SH-SY5Y (cell line): ENCODE data around the gene PIK3C3.
A peak's percentile ranks its signal among the peaks of the same experiment; 100 is the strongest.

Source experiments
- GATA2 ChIP-seq: IDR thresholded peaks from 2 replicates; pipeline ENCODE4 v1.6.1; 2011; ENCODE audit warnings: mild to moderate bottlenecking, low read depth, low read length
- GATA3 ChIP-seq: IDR thresholded peaks from 2 replicates; pipeline ENCODE4 v1.6.1; 2011; ENCODE audit warnings: low read depth, mild to moderate bottlenecking, low read length, moderate library complexity

Gene PIK3C3

GRCh38 chr18:41954827-41955613 is at the start of gene PIK3C3:
Gene PIK3C3, plus strand, starts transcription at chr18:41955234. Its CDS starts 58 bp downstream, at chr18:41955292.
- no peak for TF ChIP-seq GATA2
- TF ChIP-seq GATA3: no peak

DNA sequence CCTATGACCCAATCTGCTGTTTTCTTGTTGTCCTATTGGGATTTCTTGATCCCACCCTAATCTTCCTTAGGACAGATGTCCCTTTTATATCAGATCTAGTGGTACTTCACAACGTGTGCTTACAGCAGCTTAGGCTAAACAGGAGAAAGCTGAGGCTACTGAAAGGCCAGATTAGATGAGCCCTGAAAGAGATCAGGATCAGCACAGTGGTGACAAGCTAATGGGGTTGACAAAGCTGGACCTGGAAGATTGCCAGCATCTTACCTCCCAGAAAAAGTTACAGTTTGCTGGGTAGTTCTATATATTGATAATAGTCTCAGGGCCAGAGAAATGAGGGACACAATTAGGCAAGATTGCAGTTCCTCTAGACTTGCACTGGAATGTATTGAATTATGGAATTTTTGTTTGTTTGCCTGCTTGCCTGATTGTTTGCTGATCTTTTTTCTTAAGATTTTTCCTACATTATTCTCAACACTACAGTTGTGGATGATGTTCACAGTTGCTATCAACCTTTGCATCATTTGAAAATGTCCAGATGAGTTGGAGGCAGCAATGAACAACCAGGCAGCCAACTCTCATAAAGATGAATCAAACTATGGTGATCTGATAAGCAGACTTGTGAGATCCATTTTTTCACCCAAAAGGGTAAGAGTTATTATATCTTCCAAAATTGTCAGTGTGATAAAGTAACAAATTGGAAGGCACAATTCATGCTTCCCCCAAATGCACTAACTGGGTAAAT is 49.1 kb upstream of the PIK3C3 start:
- TF ChIP-seq GATA3: peak; percentile 7; the same call in 1 of the 2 replicates
- TF ChIP-seq GATA2: peak; percentile 57

DNA sequence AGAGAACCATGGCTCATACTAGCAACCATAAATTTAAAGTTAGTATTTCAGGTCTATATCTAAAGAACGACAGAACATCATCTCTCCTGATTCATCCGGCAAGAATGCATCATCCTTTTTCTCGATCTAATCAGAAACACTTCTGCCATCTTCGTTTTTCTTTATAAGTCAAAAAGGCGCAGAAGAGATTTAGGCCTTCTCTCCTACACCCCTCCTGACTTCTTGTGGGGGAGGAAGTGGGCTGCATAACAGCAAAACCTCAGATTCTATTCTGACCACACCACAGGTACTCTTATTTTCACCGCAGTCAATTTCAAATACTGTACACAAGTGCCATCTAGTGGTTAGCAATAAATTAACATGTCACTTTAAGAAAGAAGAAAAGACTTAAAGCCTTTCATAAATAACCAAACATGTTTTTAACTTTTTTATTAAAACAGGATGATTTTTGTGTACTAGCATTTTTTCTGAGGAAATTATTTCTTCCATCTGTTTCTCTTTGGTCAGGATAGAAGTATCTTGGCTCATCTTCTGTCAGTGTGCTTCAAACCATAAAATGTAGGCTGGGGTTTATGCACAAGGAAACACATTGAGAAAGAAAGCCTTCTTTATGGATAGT is 48.4 kb upstream of the PIK3C3 start:
- no peak; the same call in 1 of the 2 replicates for TF ChIP-seq GATA2
- TF ChIP-seq GATA3: no peak

GRCh38 chr18:41917181-41917580 is 37.9 kb upstream of the PIK3C3 start:
- no peak for TF ChIP-seq GATA3
- TF ChIP-seq GATA2: no peak

DNA sequence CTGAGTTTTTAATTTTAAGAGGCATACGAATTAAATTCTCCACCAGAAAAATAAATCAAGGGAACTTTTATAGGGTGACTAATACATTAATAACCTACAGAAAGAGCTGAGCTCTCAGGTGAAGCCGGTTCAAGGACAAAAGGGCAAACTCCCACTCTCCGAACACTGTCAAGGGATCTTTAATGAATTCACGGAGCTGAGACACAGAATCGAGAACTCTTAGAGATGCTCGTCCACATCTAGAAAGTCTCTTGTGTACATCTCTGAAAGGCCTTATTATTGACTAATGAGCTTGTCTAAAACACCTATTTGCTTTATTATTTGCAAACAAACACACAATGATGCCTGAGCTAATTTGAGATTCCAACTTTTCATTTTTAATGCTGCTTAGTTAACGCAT is 33.3 kb upstream of the PIK3C3 start:
- TF ChIP-seq GATA2 (no peak), GATA3 (no peak)

GRCh38 chr18:41922176-41922575 is 32.9 kb upstream of the PIK3C3 start:
- TF ChIP-seq GATA3 (no peak), GATA2 (no peak)

- no peak for TF ChIP-seq GATA2
- TF ChIP-seq GATA3: no peak
These were observed 32.2 kb upstream of the PIK3C3 start for GRCh38 chr18:41922841-41923240.

DNA sequence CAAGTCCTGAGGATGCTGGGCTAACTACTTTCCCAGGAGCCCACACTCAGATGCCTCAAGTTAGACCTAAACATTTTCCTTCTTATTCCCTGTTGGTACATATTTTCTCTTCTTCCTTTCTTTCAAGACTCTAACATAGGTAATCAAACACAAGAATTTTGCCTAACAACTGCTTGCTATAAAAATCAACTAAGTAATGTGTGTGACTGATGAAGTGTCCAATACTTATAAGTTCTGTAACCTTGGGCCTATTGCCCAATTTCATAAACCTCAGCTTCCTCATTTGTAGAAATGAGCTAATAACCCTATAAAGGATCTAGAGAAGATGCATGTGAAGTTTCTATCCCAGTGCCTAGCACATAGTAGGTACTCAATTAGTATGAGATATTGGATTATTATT is 31.6 kb upstream of the PIK3C3 start:
- no peak for TF ChIP-seq GATA2
- no peak for TF ChIP-seq GATA3

DNA sequence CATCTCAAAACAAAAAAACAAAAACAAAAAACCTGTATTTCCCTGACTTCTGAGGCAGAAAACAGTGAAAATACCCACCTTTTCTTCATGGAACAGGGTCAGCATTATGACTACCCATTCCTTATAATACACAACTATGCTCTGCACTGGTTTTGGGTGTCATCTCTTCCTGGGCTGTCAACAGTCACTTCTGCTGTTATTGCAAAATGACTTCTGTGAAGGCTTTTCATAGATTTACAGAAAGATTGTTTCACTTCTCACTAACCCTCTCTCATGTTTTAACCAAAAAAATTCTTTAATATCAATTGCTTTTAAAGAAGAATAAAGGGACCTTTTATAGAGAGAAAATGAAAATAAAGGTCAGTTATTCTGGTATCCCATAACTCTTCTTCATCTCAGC is 26.5 kb upstream of the PIK3C3 start:
- no peak for TF ChIP-seq GATA2
- TF ChIP-seq GATA3: no peak

DNA sequence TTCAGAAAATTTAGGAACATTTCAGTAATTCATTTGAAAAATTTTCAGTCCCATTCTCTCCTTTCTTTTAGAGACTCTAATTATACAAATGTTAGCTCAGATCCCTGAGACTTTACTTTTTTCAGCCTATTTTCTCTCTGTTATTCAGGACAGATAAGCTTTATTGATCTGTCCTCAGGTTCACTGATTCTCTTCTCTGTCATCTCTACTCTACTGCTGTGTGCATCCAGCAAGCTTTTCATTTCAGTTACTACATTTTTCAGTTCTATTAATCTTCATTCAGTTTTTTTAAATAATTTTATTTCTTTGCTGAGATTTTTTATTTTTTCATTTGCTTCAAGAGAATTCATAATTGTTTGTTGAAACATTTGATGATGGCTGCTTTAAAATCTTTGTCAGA is 22.1 kb upstream of the PIK3C3 start:
- no peak for TF ChIP-seq GATA2
- TF ChIP-seq GATA3: no peak

- TF ChIP-seq GATA3 (no peak), GATA2 (no peak)
These were observed 21.3 kb upstream of the PIK3C3 start for GRCh38 chr18:41933778-41934177.

GRCh38 chr18:41936471-41937134 is 18.4 kb upstream of the PIK3C3 start:
- no peak for TF ChIP-seq GATA3
- TF ChIP-seq GATA2: no peak

DNA sequence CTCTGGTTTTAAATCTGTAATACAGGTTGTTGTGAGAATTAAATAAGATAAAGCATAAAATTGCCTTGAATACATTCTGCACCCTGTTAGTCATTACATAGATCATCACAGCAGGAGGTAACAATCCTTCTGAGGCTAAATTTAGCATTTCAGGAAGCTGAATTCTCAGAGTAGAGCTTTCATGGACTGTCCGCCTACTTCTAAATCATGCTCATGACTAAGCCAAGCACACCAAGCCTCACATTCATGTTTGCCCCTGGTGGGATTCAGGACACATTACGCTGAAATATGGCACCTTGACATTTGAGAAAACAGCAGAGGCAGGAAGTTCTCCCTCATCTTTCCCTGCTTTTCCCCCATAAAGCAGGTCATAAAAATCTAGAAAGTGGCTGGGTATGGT is 16.6 kb upstream of the PIK3C3 start:
- no peak for TF ChIP-seq GATA2
- TF ChIP-seq GATA3: no peak

- TF ChIP-seq GATA2 (no peak), GATA3 (no peak)
These were observed 15.7 kb upstream of the PIK3C3 start for GRCh38 chr18:41939326-41939725.
